Measurements from ENCODE around the gene RAPSN.

RAPSN gene

DNA sequence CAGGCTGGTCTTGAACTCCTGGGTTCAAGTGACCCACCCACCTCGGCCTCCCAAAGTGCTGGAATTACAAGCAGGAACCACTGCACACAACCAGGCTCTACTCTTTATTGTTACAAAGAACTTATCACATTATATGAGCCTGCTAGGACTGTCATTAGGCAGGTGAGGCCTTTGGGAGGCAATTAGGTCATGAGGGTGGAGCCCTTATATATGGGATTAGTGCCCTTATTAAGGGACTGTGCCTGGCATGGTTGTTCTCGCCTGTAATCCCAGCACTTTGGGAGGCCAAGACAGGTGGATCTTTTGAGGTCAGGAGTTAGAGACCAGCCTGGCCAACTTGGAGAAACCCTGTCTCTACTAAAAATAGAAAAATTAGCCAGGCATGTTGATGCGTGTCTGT, 12.2 kb downstream of the RAPSN start:
- Histone ChIP-seq H3K18ac (ENCODE audit: low read depth in 1 of 2, low read length in 2 of 2) (no peak overlapping the region), H2AFZ (ENCODE audit: low read depth, low read length) (no peak overlapping the region), H3K36me3 (ENCODE audit: control insufficient read depth in 1 of 2, insufficient read depth in 2 of 2, low read depth in 1 of 2, low read length in 2 of 2) (peaks cover 0 to 16% of the 10 kb centered on the region in 2 experiments), H4K8ac (ENCODE audit: low read length) (no peak overlapping the region), H2BK15ac (ENCODE audit: low read depth, poor library complexity, severe bottlenecking) (no peak overlapping the region), H3K9me3 (ENCODE audit: control insufficient read depth, low read length) (no peaks in the 10 kb centered on the region), H2BK120ac (ENCODE audit: low read depth, low read length) (no peak overlapping the region), H3K4me1 (ENCODE audit: control insufficient read depth, insufficient read depth, low read depth, low read length) (peaks cover 4% of the 10 kb centered on the region), H3K4me2 (ENCODE audit: low read length, poor library complexity, severe bottlenecking) (no peak overlapping the region), H3K27ac (ENCODE audit: low read length, poor library complexity, severe bottlenecking) (no peak overlapping the region), H3K79me1 (replicated peaks; ENCODE audit: low read length, poor library complexity, severe bottlenecking) (no peaks in the 10 kb centered on the region), H4K91ac (ENCODE audit: low read length) (no peak overlapping the region), H3K23ac (ENCODE audit: low read length in 2 of 2) (no peak overlapping the region), H2BK5ac (ENCODE audit: low read depth, low read length, poor library complexity, severe bottlenecking) (no peak overlapping the region), H3K4me3 (ENCODE audit: insufficient read depth in 1 of 2, low read depth in 1 of 2, low read length in 2 of 2) (no peak overlapping the region), H3K27me3 (ENCODE audit: control insufficient read depth in 1 of 2, insufficient read depth in 1 of 2, low read length in 2 of 2) (no peaks in the 10 kb centered on the region), H3K14ac (ENCODE audit: low read length in 2 of 2) (no peak overlapping the region), H3K9ac (ENCODE audit: low read length) (no peak overlapping the region), H2AK5ac (ENCODE audit: low read length, severe bottlenecking) (no peak overlapping the region), H2BK12ac (ENCODE audit: low read length in 2 of 2) (no peak overlapping the region), H3K4ac (ENCODE audit: low read depth in 1 of 2, low read length in 2 of 2) (no peak overlapping the region)
- WGBS: 97% methylated on average over 3 of the region's 3 CpGs
- no peak for DNase-seq

DNA sequence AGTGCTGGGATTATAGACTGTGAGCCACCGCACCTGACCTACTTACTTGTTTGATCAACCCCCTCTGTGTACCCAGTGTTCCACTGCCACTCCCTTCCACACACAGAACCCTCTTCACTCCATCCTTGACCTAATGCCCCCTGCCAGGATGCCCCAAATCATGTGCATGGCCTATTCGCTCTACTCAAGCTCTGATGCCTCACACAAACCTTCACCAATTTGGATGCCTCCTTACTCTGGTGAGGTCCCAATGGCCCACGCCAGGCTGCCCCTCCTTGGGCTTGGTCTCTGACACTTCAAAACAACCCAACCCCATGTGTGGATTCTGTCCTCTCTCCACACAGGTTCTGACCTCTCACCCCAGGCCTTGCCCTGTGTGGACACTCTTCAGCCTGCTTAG, 13.2 kb downstream of the RAPSN start:
- peaks cover 4% of the 10 kb centered on the region for H3K4me1 ChIP-seq (ENCODE audit: control insufficient read depth, insufficient read depth, low read depth, low read length)
- no peak overlapping the region for H2AFZ ChIP-seq (ENCODE audit: low read depth, low read length)
- H3K27ac ChIP-seq (ENCODE audit: low read length, poor library complexity, severe bottlenecking): no peak overlapping the region
- H3K14ac ChIP-seq (ENCODE audit: low read length in 2 of 2): no peak overlapping the region
- H3K4me3 ChIP-seq (ENCODE audit: insufficient read depth in 1 of 2, low read depth in 1 of 2, low read length in 2 of 2): no peak overlapping the region
- no peaks in the 10 kb centered on the region for H3K9me3 ChIP-seq (ENCODE audit: control insufficient read depth, low read length)
- H3K18ac ChIP-seq (ENCODE audit: low read depth in 1 of 2, low read length in 2 of 2): no peak overlapping the region
- H4K91ac ChIP-seq (ENCODE audit: low read length): no peak overlapping the region
- H2BK15ac ChIP-seq (ENCODE audit: low read depth, poor library complexity, severe bottlenecking): no peak overlapping the region
- H2BK120ac ChIP-seq (ENCODE audit: low read depth, low read length): no peak overlapping the region
- no peak overlapping the region for H2BK12ac ChIP-seq (ENCODE audit: low read length in 2 of 2)
- H4K8ac ChIP-seq (ENCODE audit: low read length): no peak overlapping the region
- no peak overlapping the region for H3K4ac ChIP-seq (ENCODE audit: low read depth in 1 of 2, low read length in 2 of 2)
- H2AK5ac ChIP-seq (ENCODE audit: low read length, severe bottlenecking): no peak overlapping the region
- H2BK5ac ChIP-seq (ENCODE audit: low read depth, low read length, poor library complexity, severe bottlenecking): no peak overlapping the region
- no peak for DNase-seq
- H3K9ac ChIP-seq (ENCODE audit: low read length): no peak overlapping the region
- H3K36me3 ChIP-seq (ENCODE audit: control insufficient read depth in 1 of 2, insufficient read depth in 2 of 2, low read depth in 1 of 2, low read length in 2 of 2): peaks cover 0 to 7% of the 10 kb centered on the region in 2 experiments
- no peak overlapping the region for H3K23ac ChIP-seq (ENCODE audit: low read length in 2 of 2)
- no peaks in the 10 kb centered on the region for H3K79me1 ChIP-seq (replicated peaks; ENCODE audit: low read length, poor library complexity, severe bottlenecking)
- WGBS: 94% methylated on average over 3 of the region's 3 CpGs
- no peaks in the 10 kb centered on the region for H3K27me3 ChIP-seq (ENCODE audit: control insufficient read depth in 1 of 2, insufficient read depth in 1 of 2, low read length in 2 of 2)
- no peak overlapping the region for H3K4me2 ChIP-seq (ENCODE audit: low read length, poor library complexity, severe bottlenecking)

DNA sequence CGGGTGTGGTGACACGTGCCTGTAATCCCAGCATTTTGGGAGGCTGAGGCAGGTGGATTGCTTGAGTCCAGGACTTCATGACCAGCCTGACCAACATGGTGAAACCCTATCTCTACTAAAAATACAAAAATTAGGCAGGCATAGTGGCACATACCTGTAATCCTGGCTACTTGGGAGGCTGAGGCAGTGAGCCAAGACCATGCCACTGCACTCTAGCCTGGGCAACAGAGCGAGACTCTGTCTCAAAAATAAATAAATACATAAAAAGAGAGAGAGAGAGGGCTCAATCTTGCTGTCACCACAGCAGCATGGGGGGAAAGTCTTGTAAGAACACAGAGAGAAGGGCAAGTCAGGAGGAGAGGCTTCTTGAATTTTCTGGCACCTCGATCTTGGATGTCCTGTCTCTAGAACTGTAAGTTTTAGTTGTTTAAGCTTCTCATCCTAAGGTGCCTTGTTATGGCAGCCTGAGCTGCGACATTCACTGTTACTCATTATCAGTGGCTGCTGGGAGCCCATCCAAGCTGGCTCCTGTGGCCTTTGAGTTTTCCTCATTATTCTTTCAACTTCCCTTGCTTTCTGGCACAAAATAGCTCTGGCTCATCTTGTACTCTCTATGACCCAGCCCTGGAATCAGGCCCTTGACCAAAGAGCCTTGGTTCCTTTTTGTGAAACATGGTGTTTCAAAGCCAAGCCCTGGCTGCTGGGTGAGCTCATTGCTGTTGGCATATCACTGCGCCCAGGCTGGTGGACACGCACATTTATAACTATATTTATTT, 14.7 kb downstream of the RAPSN start:
- Histone ChIP-seq H3K9ac (ENCODE audit: low read length) (peak overlapping the region; percentile 60), H4K8ac (ENCODE audit: low read length) (no peak overlapping the region), H3K27me3 (ENCODE audit: control insufficient read depth in 1 of 2, insufficient read depth in 1 of 2, low read length in 2 of 2) (no peaks in the 10 kb centered on the region), H3K36me3 (ENCODE audit: control insufficient read depth in 1 of 2, insufficient read depth in 2 of 2, low read depth in 1 of 2, low read length in 2 of 2) (peaks cover 0 to 7% of the 10 kb centered on the region in 2 experiments), H3K4me1 (ENCODE audit: control insufficient read depth, insufficient read depth, low read depth, low read length) (peaks cover 4% of the 10 kb centered on the region), H3K23ac (ENCODE audit: low read length in 2 of 2) (no peak overlapping the region), H3K14ac (ENCODE audit: low read length in 2 of 2) (no peak overlapping the region), H3K27ac (ENCODE audit: low read length, poor library complexity, severe bottlenecking) (no peak overlapping the region), H2AK5ac (ENCODE audit: low read length, severe bottlenecking) (no peak overlapping the region), H2BK120ac (ENCODE audit: low read depth, low read length) (no peak overlapping the region), H2BK15ac (ENCODE audit: low read depth, poor library complexity, severe bottlenecking) (no peak overlapping the region), H2BK5ac (ENCODE audit: low read depth, low read length, poor library complexity, severe bottlenecking) (no peak overlapping the region), H3K4me2 (ENCODE audit: low read length, poor library complexity, severe bottlenecking) (no peak overlapping the region), H3K18ac (ENCODE audit: low read depth in 1 of 2, low read length in 2 of 2) (no peak overlapping the region), H2AFZ (ENCODE audit: low read depth, low read length) (no peak overlapping the region), H3K4me3 (ENCODE audit: insufficient read depth in 1 of 2, low read depth in 1 of 2, low read length in 2 of 2) (no peak overlapping the region), H3K4ac (ENCODE audit: low read depth in 1 of 2, low read length in 2 of 2) (no peak overlapping the region), H4K91ac (ENCODE audit: low read length) (no peak overlapping the region), H3K79me1 (replicated peaks; ENCODE audit: low read length, poor library complexity, severe bottlenecking) (no peaks in the 10 kb centered on the region), H2BK12ac (ENCODE audit: low read length in 2 of 2) (no peak overlapping the region), H3K9me3 (ENCODE audit: control insufficient read depth, low read length) (no peaks in the 10 kb centered on the region)
- DNase-seq: no peak
- WGBS: 97% methylated on average over 6 of the region's 7 CpGs

DNA sequence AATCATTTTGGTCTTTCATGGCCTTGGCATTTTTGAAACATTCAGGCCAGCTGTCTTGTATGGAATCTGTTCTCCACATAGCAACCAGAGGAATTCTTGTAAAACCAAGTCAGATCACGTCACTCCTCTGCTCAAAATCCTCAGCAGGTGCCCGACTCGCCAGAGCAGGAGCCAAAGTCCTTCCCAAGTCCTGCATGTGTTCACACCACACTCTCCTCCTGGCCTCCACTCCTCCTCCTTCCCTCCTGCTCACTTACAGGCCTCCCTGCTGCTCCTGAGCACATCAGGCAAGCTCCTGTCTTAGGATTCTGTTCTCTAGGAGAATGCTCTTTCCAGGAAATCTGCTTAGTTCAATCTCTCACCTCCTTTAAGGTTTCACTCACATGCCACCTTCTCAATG, 15.8 kb downstream of the RAPSN start:
- no peak overlapping the region for H3K4me2 ChIP-seq (ENCODE audit: low read length, poor library complexity, severe bottlenecking)
- no peaks in the 10 kb centered on the region for H3K27me3 ChIP-seq (ENCODE audit: control insufficient read depth in 1 of 2, insufficient read depth in 1 of 2, low read length in 2 of 2)
- no peaks in the 10 kb centered on the region for H3K79me1 ChIP-seq (replicated peaks; ENCODE audit: low read length, poor library complexity, severe bottlenecking)
- H3K9me3 ChIP-seq (ENCODE audit: control insufficient read depth, low read length): no peaks in the 10 kb centered on the region
- no peak overlapping the region for H2BK5ac ChIP-seq (ENCODE audit: low read depth, low read length, poor library complexity, severe bottlenecking)
- no peak overlapping the region for H3K4me3 ChIP-seq (ENCODE audit: insufficient read depth in 1 of 2, low read depth in 1 of 2, low read length in 2 of 2)
- H3K4ac ChIP-seq (ENCODE audit: low read depth in 1 of 2, low read length in 2 of 2): no peak overlapping the region
- DNase-seq: no peak
- H2BK12ac ChIP-seq (ENCODE audit: low read length in 2 of 2): no peak overlapping the region
- 81% methylated on average over 3 of the region's 3 CpGs for WGBS
- no peak overlapping the region for H2BK15ac ChIP-seq (ENCODE audit: low read depth, poor library complexity, severe bottlenecking)
- no peak overlapping the region for H2AFZ ChIP-seq (ENCODE audit: low read depth, low read length)
- no peak overlapping the region for H3K27ac ChIP-seq (ENCODE audit: low read length, poor library complexity, severe bottlenecking)
- H4K8ac ChIP-seq (ENCODE audit: low read length): no peak overlapping the region
- peaks cover 0 to 4% of the 10 kb centered on the region in 2 experiments for H3K36me3 ChIP-seq (ENCODE audit: control insufficient read depth in 1 of 2, insufficient read depth in 2 of 2, low read depth in 1 of 2, low read length in 2 of 2)
- H3K9ac ChIP-seq (ENCODE audit: low read length): no peak overlapping the region
- no peak overlapping the region for H3K14ac ChIP-seq (ENCODE audit: low read length in 2 of 2)
- no peak overlapping the region for H2AK5ac ChIP-seq (ENCODE audit: low read length, severe bottlenecking)
- no peak overlapping the region for H3K18ac ChIP-seq (ENCODE audit: low read depth in 1 of 2, low read length in 2 of 2)
- peaks cover 4% of the 10 kb centered on the region for H3K4me1 ChIP-seq (ENCODE audit: control insufficient read depth, insufficient read depth, low read depth, low read length)
- no peak overlapping the region for H2BK120ac ChIP-seq (ENCODE audit: low read depth, low read length)
- H3K23ac ChIP-seq (ENCODE audit: low read length in 2 of 2): no peak overlapping the region
- no peak overlapping the region for H4K91ac ChIP-seq (ENCODE audit: low read length)
